ENCODE results near the gene VSTM5. TPM values are rescaled to one million over a fixed set of nuclear protein-coding genes. Genes with fewer than 3 reads are reported as not detected.

The VSTM5 gene
- polyA plus RNA-seq, 1 donor = 2.8 TPM

DNA sequence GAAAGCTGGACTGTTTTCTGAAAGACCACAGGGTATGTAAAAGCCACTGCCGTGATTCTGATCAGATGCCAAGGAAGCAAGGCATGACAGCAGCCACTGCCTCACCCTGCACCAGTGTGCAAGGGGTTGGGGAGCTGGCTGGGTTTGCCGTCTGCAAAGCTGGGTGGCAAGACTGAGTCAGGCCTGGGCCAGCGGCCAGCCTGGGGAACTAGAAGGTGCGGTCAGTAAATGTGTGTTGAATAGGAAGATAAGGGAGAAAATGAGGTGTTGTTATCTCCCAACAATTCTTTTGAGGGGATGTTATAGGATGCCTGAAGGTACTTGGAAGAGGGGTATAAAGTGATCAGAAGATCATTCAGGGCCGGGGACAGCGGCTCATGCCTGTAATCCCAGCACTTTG, 8.0 kb downstream of the VSTM5 start:
- no peak for DNase-seq

DNA sequence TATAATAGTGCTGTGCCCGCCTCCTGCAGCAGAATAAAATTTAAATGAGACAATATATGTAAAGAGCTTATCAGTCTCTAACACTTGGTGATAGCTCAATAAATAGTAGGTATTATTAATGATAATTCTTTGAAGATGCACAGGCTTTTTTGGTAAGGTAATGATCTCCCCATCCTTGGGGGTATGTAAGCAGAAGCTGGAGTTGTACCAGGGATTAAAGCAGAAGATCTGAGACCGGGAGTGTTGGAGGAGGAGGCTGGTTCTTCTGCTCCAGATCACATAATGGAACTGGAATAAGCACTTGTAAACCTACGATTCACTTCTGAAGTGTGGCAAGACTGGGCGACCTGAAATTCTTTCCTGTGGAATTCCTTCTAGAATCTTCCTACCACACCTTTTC, 8.4 kb downstream of the VSTM5 start:
- DNase-seq = no peak

GRCh38 chr11:93841446-93841845, 9.0 kb downstream of the VSTM5 start:
- no peak for DNase-seq

GRCh38 chr11:93840981-93841380, 9.4 kb downstream of the VSTM5 start:
- no peak for DNase-seq

DNA sequence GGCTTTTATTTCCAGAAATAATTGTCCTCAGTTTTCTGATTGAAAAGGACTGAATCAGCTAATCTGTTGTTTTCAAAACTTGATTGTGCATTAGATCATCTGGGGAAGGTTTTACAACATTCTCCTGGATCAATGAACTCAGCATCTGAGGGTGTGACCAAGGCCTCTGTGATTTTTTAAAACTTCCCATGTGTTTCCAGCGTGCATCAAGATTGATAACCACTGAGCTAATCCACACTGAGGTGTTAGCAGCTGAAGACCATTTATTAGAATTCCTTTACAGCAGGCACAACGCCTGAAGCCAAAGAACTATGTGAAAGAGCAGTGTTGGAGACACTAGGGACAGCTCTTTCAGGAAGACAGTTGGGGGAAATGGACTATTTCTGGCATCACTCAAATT, 10.2 kb downstream of the VSTM5 start:
- DNase-seq = no peak

GRCh38 chr11:93838967-93839366, 11.5 kb downstream of the VSTM5 start:
- no peak for DNase-seq

GRCh38 chr11:93832780-93833179, 17.6 kb downstream of the VSTM5 start:
- DNase-seq = no peak

DNA sequence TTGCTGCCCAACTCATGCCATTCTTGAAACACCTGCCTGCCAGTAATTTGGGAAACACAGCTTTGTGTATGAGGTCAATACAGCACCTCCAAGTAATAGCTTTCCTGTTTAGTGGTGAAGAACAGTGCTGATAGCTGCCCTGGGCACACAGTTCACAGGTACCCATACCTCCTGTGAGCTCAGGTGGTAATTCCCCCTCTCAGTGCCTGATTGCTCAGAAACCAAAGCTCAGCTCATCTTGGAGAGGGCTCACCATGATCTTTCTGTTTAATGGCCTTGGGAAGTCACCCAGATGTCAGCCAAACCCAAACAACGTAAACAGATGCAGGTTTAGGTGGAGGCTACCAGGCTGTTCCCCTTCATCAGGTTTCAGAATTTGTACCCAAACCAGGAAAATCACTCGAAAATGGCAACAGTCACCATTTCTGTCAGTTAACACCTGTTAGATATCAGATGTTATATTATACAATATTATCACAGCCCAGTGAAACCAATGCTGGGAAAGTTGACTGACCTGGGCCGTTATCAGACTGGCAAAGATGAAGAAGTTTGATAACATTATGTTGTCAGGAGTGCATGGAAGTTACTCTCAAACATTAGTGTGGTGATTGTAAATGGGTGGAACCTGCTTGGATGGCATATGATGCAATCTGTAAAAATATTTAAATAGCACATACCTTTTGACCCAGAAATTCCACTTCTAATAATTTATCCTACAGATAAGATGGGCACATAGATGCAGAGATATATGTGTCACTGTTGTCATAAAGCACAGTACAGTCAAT, 18.9 kb downstream of the VSTM5 start:
- DNase-seq = no peak

- DNase-seq = no peak
Observed at GRCh38 chr11:93829598-93829997, 20.8 kb downstream of the VSTM5 start.

DNA sequence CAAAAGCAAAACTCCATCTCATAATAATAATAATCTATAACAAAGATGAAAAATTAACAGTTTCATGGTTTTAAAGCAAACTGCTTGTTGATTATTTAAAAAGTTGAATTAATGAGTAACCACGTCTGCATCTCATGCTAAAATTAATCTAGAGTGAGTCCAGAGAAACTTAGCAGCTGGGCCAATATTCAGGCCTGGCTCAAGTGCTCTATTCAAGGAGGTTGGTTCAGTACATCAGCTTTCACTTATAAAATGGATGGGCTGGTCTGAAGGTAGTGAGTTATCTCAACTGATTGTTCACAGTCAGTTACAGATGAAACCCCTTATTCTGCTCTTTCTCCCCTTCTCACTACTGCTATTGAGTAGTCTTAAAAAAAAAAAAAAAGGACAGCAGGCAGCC, 23.1 kb downstream of the VSTM5 start:
- no peak for DNase-seq

DNA sequence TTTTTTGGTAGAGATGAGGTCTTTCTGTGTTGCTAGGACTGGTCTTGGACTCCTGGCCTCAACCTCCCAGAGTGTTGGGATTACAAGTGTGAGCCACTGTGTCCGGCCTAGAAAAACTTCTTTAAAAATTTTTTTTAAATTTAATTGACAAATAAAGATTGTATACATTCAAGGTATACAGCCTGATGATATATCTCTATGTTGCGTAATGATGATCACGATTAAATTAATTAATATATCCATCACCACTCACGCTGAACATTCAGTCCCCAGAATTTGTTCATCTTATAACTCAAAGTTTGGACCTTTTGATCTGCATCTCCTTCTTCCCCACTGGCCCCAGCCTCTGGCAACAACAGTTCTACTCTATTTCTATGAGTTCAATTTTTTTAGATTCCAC, 27.2 kb downstream of the VSTM5 start:
- DNase-seq = no peak

- no peak for DNase-seq
Observed at GRCh38 chr11:93822359-93822758, 28.1 kb downstream of the VSTM5 start.

- DNase-seq = no peak
Observed at GRCh38 chr11:93821617-93822016, 28.8 kb downstream of the VSTM5 start.

DNA sequence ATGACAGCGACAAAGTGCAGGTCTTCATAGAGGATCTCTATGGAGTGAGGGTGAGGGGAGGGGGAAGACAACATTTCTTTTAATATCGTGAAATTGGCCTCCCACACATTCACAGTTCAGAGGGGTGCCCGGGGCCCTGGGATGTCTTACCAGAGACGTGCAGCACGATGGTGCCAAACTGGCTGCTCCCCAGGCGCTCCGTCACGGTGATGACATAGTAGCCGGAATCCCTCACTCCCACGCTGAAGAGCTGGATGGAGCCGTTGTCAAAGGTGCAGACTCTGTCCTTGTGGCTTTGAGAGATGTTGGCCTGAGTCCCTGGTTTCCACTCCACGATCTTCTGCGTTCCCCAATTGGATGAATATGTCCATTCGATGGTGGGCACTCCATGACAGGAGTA, 29.6 kb downstream of the VSTM5 start:
- DNase-seq = no peak

- no peak for DNase-seq
Observed at GRCh38 chr11:93819966-93820695, 30.3 kb downstream of the VSTM5 start.

GRCh38 chr11:93817426-93818348, 32.7 kb downstream of the VSTM5 start:
- DNase-seq = no peak

- DNase-seq = no peak
Observed at GRCh38 chr11:93814966-93815633, 35.3 kb downstream of the VSTM5 start.

- DNase-seq = no peak
Observed at GRCh38 chr11:93813974-93814373, 36.4 kb downstream of the VSTM5 start.

GRCh38 chr11:93807980-93808379, 42.4 kb downstream of the VSTM5 start:
- no peak for DNase-seq

GRCh38 chr11:93804879-93805278, 45.5 kb downstream of the VSTM5 start:
- no peak for DNase-seq

DNA sequence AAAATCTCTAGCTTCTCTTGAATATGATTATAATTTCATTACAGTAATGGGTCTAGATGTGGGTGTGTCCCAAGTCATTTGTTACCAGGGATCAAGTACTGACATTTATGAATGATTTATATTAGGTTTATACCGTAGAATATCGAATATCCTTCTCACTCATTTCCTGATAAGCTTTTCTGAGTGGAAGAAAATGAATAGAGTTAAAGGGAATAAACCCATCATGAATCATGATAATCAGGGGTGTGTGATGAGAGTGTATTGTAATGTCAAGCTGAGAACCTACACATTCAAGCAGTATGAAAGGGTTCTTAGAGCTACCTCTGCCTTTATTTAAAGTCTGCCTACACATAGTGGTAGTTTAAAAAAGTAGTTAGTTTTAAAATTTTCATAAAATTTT, 49.1 kb downstream of the VSTM5 start:
- no peak for DNase-seq

Data from left kidney (tissue), 2 donors.